Measurements from ENCODE around the gene FHL3. TPM values are rescaled to one million over a fixed set of nuclear protein-coding genes. Genes with fewer than 3 reads are reported as not detected.

The FHL3 gene
- total and polyA plus RNA-seq, 9 of the 15 experiments (the other 6 are each of a cell fraction or from before 2014, with no cell fraction given) = 6.1 to 144 (median 34.1) TPM

- FAIRE-seq (no peak), DNase-seq (ENCODE audit: extremely low read depth in 1 of 4, low spot score in 3 of 4) (no peak), ATAC-seq (no peak)
- H3K79me2 ChIP-seq (ENCODE audit: control insufficient read depth, insufficient read depth, low read length) = no peaks in the 10 kb centered on the region
- H3K36me3 ChIP-seq (ENCODE audit: control insufficient read depth, insufficient read depth, low read length) = no peaks in the 10 kb centered on the region
- intact Hi-C loops (cut with micrococcal nuclease) (loop anchor here (10.0 kb wide), 1 partner anchor 542 kb away; no protein-coding TSS in a partner anchor), in situ Hi-C loops (cut with MboI) (loop anchor here (5.0 to 25.0 kb wide), 2 partner anchors 544 to 789 kb away; no protein-coding TSS in a partner anchor)
- no peak overlapping the region for H3K9ac ChIP-seq (ENCODE audit: insufficient read depth in 1 of 2, low read depth in 2 of 2, low read length in 2 of 2)
- no peak overlapping the region for H3K4me3 ChIP-seq
- H3K27ac ChIP-seq (ENCODE audit: extremely low read depth, low read depth, low read length) = no peak overlapping the region
- peaks cover 12% of the 10 kb centered on the region; the same call in 1 of the 2 replicates for H4K20me1 ChIP-seq (replicated peaks; ENCODE audit: control insufficient read depth, insufficient read depth, low read length)
- H3K9me1 ChIP-seq (ENCODE audit: control insufficient read depth, insufficient read depth, low read length) = peaks cover 5% of the 10 kb centered on the region
- no peak overlapping the region for H2AFZ ChIP-seq (ENCODE audit: low read depth, low read length)
- CTCF ChIA-PET (ENCODE audit: low intra/inter-chr PET ratio) = no interaction called here
- no peaks in the 10 kb centered on the region for H3K9me3 ChIP-seq (replicated peaks; ENCODE audit: control insufficient read depth, insufficient read depth, low read depth, low read length)
- H3K4me1 ChIP-seq (replicated peaks in 1 of 2; ENCODE audit: control insufficient read depth in 2 of 2, insufficient read depth in 2 of 2, low read length in 2 of 2) = peaks cover 0 to 30% of the 10 kb centered on the region in 2 experiments; a peak in 2 of 5 replicates
- POLR2A ChIA-PET = interaction anchor here (1.2 to 5.7 kb wide), 3 partner anchors 13 to 24 kb away, joined by 4 to 43 read pairs (median 7); no protein-coding TSS in a partner anchor
- no peak for TF ChIP-seq EP300 (IDR thresholded peaks at IDR 0.05; ENCODE audit: low read length)
- 0 out of 4 replicates have a peak, but pooled peaks of 1 of the 2 experiments have one; percentile 38 for TF ChIP-seq ZNF639 (CRISPR knock-in tag; conservative IDR thresholded peaks at IDR 0.05 in 1 of 2, IDR thresholded peaks at IDR 0.05 in 1 of 2)
- H3K27me3 ChIP-seq (ENCODE audit: control insufficient read depth in 2 of 2, insufficient read depth in 2 of 2, low read length in 2 of 2) = peaks cover 32 to 58% of the 10 kb centered on the region in 2 experiments; a peak in 4 of 5 replicates
- WGBS (ENCODE audit: insufficient coverage, low coverage, missing lambda C conversion rate) = 12% methylated on average over 12 of the region's 12 CpGs
- no peak overlapping the region for H3K4me2 ChIP-seq (ENCODE audit: insufficient read depth, low read length)
- BruUV-seq (replicated peaks) = no TSS peak
These were observed 37.9 kb upstream of the FHL3 start for GRCh38 chr1:38043036-38043747.
